ENCODE data around the gene ASB17. TPM values are rescaled to one million over a fixed set of nuclear protein-coding genes. Genes with fewer than 3 reads are reported as not detected.

Gene ASB17
- total RNA-seq, 1 experiment from 2014 or later = not detected

GRCh38 chr1:75901371-75901770, 30.8 kb downstream of the ASB17 start:
- no CpG with 5 or more reads among the region's 1 CpG for WGBS (ENCODE audit: extremely low coverage, insufficient read length, low lambda C conversion rate)
- Histone ChIP-seq H3K23ac (ENCODE audit: insufficient read length, low read depth, low read length) (no peak overlapping the region), H4K8ac (replicated peaks; ENCODE audit: insufficient read length, low read depth, low read length) (no peak overlapping the region), H3T11ph (ENCODE audit: low read length) (no peak overlapping the region), H2BK12ac (ENCODE audit: insufficient read length, low read depth, low read length) (no peak overlapping the region), H4K5ac (ENCODE audit: insufficient read length, low read depth, low read length) (no peak overlapping the region), H3K27ac (ENCODE audit: insufficient read length, low read depth, low read length) (no peak overlapping the region), H3K18ac (ENCODE audit: insufficient read length, low read depth, low read length) (no peak overlapping the region), H2BK120ac (ENCODE audit: low read depth, low read length, poor library complexity, severe bottlenecking) (no peak overlapping the region), H3K79me2 (ENCODE audit: insufficient read depth, low read length) (no peaks in the 10 kb centered on the region), H3K23me2 (ENCODE audit: insufficient read length, low read depth, low read length, poor library complexity, severe bottlenecking) (no peaks in the 10 kb centered on the region), H2BK15ac (ENCODE audit: low read depth, low read length) (no peak overlapping the region), H3K4me1 (ENCODE audit: insufficient read depth, low read length) (no peaks in the 10 kb centered on the region), H3K4me2 (ENCODE audit: insufficient read depth, insufficient read length, low read length) (no peak overlapping the region), H3K4ac (ENCODE audit: low read depth, low read length) (no peak overlapping the region), H2BK5ac (ENCODE audit: insufficient read length, low read length) (no peak overlapping the region), H3K14ac (ENCODE audit: insufficient read depth, low read length) (no peak overlapping the region), H2AK5ac (ENCODE audit: insufficient read length, low read length) (no peak overlapping the region), H3K79me1 (ENCODE audit: insufficient read depth, low read depth, low read length, poor library complexity, severe bottlenecking) (no peaks in the 10 kb centered on the region), H3K9me3 (ENCODE audit: control insufficient read depth, low read depth, low read length) (no peaks in the 10 kb centered on the region), H3K27me3 (ENCODE audit: insufficient read depth, low read length) (no peaks in the 10 kb centered on the region), H3K56ac (ENCODE audit: insufficient read length, low read depth, low read length) (no peak overlapping the region), H3K9ac (ENCODE audit: extremely low read depth, insufficient read length, low read length) (no peak overlapping the region), H4K91ac (ENCODE audit: insufficient read length, low read depth, low read length) (no peak overlapping the region), H4K20me1 (ENCODE audit: control insufficient read depth, insufficient read depth, insufficient read length) (no peaks in the 10 kb centered on the region), H2BK20ac (ENCODE audit: low read depth, low read length, poor library complexity, severe bottlenecking) (no peak overlapping the region), H2AFZ (ENCODE audit: low read length) (no peak overlapping the region)
- H3K4me1 Mint-ChIP-seq = no peaks in the 10 kb centered on the region
- no peak overlapping the region for H3K4me3 Mint-ChIP-seq
- no peaks in the 10 kb centered on the region for H3K27me3 Mint-ChIP-seq (ENCODE audit: low read depth)
- no peak for TF ChIP-seq CTCF (conservative IDR thresholded peaks at IDR 0.05)
- DNase-seq = no peak
- no peaks in the 10 kb centered on the region for H3K36me3 Mint-ChIP-seq (ENCODE audit: insufficient read depth in 1 of 3, low read depth in 3 of 3)
- no peak overlapping the region for H3K27ac Mint-ChIP-seq
- H3K9me3 Mint-ChIP-seq = no peaks in the 10 kb centered on the region

All from H9 (cell line).